GM19455 (cell line): ENCODE results near the gene KATNAL2.
"Not testable (repeated sequence)": the region's sequence is repeated elsewhere in the genome, so short reads cannot be mapped to it uniquely, and the experiment has no call there.

Experiments used
- ATAC-seq: cut with Tn5 transposase; IDR thresholded peaks from one replicate; pipeline ENCODE4 v1.9.1; 2021; ENCODE audit not compliant: unreplicated experiment

The KATNAL2 gene

GRCh38 chr18:47032945-47033344, 115.5 kb downstream of the KATNAL2 start:
- ATAC-seq: no peak

DNA sequence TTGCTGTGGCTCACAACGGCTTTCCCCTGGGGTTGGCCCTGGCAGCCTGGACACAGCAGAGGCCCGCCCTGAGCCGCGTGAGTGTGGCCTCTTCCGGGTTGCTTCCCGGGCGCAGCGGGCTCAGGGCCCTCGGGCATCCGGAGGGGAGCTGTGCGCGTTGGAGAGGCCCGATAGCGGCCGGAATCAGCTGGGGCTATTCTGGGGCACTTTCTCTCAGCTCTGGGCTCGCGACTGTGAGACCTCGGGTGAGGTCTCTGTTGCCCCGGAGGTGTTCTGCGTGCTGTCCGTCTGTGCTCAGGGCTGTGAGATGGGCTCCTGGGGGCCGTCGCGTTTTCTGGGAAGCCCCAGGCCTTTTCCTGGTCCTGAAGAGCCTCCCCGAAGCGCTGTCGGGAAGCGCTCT, 117.2 kb downstream of the KATNAL2 start:
- ATAC-seq: not testable (repeated sequence)

DNA sequence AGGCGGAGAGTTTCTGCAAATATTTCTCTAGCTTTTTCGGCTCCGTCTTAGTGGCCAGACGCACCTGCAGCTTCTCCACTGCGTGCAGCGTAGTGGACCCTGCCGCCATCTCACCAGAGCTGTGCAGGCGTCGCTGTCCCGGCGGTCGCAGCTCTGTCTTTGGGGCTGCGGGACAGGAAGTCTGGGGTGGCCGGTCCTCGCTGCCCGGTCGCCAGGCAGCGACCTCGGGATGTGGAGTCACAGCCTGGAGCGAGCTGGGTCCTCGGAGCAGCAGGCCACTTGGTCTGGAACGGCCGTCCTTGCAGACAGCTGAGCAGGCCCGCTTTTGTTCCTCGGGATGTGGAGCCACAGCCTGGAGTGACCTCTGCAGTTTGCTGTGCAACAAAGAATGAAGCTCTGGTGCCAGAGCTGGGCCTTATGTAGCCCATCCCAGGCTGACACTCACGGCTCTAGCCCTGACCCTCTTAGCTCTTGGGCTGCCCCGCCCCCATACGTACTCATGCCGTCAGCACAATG, 117.8 kb downstream of the KATNAL2 start, which contains the start of gene ELOA2:
Gene ELOA2 (minus strand): TSS at position 466 of the 516 bp plus-strand sequence. CDS start 357 bp downstream, at position 109.
- ATAC-seq: no peak

DNA sequence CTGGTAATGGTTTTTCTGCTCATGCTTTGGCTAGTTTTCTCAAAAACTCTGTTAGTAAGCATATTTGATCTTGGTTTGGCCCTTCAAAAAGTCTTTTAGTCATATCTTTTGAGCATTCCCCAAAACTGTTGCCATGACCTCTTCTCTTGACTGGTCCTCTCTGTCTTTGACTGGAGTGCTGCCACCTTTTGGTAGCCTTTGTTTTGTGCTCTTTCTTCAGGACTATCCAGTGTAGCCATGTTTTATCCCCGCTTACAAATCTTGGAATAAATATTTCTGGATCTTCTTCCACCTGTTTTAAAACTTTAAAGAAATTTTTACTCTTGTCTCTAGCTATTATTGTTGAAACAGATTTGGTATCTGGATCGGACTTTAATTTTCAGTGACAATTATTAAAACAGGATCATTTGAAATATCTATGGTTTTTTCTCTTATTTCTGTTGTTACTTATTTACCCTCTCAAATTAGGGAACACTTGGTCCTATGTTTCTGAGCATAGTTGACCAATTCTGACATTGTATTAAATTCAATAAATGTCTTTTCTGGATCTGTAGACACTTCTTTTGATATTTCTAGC, 119.0 kb downstream of the KATNAL2 start:
- no peak for ATAC-seq

DNA sequence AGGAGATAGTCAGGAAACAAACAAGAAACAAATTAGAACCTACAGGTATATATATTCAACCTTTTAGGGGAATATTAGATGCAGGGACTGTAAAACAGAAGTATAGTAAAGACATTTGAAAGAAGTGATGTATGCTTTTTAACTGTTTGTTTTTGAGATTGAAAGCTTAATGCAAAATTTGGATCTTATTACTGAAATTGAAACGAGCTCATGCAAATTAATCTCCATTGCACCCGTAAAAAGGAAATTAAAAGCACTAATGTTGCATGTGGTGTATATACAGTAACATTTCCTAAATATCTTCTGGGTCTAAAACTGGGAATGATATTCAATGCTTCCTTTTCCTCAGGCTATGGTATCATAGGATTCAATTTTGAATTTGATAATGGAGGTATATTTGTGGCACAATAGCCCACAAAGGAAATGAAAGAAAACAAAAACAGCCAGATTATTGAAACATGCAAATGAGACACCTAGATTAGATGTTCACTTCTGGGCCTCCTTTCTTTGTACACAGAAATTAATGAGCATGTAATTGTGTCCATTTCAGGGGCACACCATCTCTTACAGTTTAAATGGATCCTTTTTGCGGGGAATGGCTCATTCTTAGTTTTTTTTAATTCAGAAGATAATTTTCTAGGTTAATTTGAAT, 119.7 kb downstream of the KATNAL2 start:
- ATAC-seq: no peak

DNA sequence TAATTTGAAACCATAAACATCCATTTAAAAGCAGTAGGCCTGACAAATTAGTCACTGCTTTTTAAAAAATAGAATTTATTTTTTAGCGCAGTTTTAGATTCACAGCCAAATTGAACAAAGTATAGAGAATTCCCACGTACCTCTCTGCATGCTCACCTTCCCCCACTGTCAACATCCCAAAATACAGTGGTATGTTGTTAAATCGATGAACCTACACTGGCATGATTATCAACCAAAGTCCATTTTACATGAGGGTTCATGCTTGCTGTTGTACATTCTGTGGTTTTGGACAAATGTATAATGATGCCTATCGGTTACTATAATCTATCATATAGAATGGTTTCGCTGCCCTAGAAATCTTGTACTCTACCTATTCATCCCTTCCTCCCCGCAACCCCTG, 123.6 kb downstream of the KATNAL2 start:
- no peak for ATAC-seq

DNA sequence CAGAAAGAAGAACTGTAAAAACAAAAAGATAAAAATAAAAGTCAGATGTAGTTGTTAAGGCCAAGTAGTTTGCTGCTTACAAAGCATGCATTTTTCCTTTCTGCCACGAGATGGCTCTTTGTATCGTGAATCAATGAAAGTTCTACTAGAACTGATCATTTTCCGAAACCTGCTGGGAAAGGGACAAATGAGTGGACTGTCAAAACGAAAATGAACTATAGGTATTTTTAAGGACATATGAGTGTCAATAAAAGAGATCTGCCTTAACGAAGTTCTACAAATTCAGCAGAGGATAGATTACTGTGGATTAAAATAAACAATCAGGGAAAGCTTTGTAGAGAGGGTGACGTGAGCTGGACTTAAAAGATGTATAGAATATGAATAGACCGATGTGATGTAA, 133.1 kb downstream of the KATNAL2 start:
- no peak for ATAC-seq

DNA sequence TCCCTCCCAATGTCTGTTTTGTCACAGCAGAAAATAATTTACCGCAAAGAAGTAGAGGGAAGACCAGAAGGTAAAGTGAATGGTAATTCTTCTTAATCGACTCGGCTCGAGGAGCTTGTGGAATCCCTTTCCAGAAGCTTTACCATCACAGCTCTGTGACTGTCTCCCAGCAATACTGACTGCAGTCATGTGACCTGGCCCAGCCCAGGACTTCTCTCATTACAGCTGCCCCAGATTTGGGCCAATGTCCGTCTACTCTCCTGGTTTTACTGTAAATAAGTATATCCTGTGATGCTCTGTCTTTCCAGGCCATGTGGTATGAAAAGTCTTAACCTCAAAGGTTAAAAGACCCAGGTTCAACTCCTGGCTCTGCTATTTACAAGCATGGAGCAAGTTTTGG, 137.0 kb downstream of the KATNAL2 start:
- ATAC-seq: no peak

DNA sequence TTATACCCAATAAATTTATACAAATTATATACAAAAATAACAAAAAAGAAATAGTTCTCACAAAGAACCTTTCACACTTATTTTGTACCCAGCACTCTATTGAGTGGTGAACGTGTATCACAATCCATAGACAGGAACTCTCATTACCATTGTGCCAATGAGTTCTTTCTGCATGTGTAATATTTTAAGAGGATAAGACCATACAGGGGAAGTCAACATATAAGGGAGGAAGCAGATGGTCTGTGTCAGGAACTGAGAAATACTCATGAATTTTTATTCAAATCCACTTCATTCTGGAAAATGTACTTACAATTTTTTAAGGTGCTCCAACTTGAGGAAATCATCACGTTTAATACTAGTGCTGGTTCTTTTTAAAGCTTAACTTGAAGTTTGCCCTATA, 145.1 kb downstream of the KATNAL2 start:
- no peak for ATAC-seq

DNA sequence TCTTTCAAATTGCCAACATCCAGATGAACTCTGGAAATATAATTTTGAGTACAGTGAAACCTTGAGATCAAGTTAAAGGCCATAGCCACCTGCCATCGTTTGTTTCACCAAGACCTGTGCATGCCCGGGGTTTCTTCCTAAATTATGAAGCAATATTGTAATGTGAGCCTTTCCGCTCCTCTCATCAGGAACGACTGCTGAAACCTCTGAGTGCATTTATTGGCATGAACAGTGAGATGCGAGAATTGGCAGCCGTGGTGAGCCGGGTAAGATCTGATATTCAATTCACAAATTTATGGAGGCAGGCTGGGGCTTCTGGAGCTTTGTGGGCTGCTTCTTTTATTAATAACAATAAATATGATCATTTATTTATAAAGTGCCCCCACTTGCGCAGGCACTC, 145.7 kb downstream of the KATNAL2 start:
- no peak for ATAC-seq

- no peak for ATAC-seq
Observed at GRCh38 chr18:47067648-47068047, 150.2 kb downstream of the KATNAL2 start.

DNA sequence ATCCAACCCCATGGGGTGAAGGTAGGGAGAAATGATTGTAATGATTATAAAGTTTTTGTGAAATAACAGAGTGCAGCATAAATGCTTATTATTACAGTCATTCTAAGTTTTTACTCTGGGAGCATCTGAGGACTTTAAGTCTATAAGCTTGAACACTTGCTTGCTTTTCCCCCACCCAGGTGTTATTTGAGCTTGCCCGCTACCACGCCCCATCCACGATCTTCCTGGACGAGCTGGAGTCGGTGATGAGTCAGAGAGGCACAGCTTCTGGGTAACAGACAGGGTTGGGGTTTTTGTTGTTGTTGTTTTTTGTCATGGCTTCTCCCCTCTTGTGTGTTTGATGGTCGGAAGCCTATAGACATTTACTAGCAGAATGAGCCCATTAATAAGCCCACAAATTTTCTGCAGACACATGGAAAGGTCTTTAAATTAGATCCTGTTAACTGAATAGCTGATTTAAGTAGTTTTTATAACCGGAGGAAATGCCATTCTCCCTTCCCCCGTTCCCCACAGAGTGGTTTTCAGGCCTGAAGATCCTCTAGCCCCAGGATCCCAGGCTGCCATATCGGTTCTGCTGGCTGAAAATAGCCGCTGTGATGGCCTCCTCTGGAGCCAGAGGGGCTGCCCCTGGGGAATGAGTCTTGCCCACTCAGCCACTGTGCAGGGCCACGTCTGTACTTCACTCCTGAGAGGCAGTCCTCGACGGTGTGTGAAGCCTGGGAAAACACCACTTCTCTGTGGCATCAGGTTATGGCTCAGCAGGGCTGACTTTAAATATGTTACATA, 157.9 kb downstream of the KATNAL2 start:
- ATAC-seq: no peak

- no peak for ATAC-seq
Observed at GRCh38 chr18:47077111-47077510, 159.7 kb downstream of the KATNAL2 start.

- no peak for ATAC-seq
Observed at GRCh38 chr18:47080872-47081271, 163.5 kb downstream of the KATNAL2 start.

- no peak for ATAC-seq
Observed at GRCh38 chr18:47081578-47081977, 164.2 kb downstream of the KATNAL2 start.

GRCh38 chr18:47087676-47088075, 170.3 kb downstream of the KATNAL2 start:
- no peak for ATAC-seq

GRCh38 chr18:47095810-47096209, 178.4 kb downstream of the KATNAL2 start:
- no peak for ATAC-seq

DNA sequence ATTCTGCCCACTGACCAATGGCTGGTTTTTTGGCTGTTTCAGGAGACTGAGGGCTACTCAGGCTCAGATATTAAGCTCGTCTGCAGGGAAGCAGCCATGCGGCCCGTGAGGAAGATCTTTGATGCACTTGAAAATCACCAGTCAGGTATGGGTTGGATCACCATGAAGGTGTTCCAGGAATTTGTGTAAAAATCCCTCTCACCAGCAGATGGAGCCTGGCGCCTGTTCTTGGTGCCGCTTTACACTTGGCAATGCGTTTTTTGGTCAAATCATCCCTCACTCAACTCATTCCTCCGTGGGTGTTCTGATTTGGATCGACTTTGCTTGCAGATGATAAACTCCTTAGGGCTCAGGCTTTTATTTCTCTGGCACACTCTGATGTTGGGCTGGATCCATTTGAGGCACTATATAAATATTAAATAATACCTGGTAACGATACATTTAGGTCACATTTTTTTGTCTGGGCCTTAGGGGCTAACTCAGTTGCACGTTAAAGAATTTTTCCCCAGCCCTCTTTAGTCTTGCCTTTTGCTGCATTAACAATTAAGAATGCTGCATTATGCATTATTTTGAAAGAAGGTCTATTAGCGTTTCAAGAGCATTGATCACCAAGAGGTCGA, 182.9 kb downstream of the KATNAL2 start:
- no peak for ATAC-seq

GRCh38 chr18:47108373-47108772, 191.0 kb downstream of the KATNAL2 start:
- ATAC-seq: no peak

DNA sequence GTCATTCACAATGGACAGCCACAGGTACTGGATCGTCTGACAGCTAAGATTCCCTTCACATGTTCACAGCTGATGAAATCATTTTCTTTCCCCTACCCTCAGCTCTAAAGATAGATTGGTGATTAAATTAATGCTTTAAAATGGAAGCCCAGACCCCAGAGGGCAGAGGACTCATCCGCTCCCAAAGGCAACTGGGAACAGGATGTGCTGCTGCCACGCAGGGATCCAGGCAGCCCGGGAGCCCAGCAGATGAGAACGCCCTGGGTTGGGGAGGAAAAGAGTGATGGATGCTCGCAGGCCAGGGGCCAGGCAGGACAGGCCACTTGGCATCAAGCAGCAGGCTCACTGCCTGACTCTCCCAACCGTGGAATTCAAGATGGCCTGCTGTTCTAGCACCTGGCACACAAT, 191.6 kb downstream of the KATNAL2 start:
- no peak for ATAC-seq

GRCh38 chr18:47109720-47110119, 192.3 kb downstream of the KATNAL2 start:
- ATAC-seq: no peak
